ENCODE data around the gene TATDN2. TPM values are rescaled to one million over a fixed set of nuclear protein-coding genes. Genes with fewer than 3 reads are reported as not detected.

Gene TATDN2
- total and polyA plus RNA-seq, 2 donors (not counting 3 experiments of a cell fraction or from before 2014, with no cell fraction given): 10.7 to 26.8 TPM

DNA sequence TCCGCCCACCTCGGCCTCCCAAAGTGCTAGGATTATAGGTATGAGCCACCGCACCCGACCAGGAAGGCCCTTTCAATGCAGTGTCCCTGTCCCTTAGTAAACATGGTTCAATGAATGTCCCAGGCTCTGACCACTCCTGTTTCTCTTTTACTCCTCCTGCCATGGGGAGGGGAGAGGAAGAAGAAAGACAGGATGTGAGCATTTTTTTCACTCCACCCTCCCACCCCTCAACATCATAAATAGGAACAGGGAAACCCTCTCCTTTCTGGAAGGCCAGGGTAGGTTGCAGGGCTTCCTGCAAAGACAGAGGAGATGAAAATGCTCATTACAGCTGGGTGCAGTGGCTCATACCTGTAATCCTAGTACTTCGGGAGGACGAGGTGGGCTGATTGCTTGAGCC lies 7.5 kb upstream of the TATDN2 start:
- no peak for FAIRE-seq
- H3K9me1 ChIP-seq (replicated peaks; ENCODE audit: control insufficient read depth, extremely low read depth, insufficient read depth, low read length): no peaks in the 10 kb centered on the region
- H3K4me2 ChIP-seq (ENCODE audit: insufficient read depth, low read length): no peak overlapping the region
- intact Hi-C loops (cut with micrococcal nuclease) (no loop called here), dilution Hi-C loops (cut with MboI; ENCODE audit: extremely low pct_ligation_motif_present, low sequenced_read_pairs) (no loop called here)
- ChIA-PET CTCF (no interaction called here), POLR2A (no interaction called here)
- DNase-seq (ENCODE audit: low read depth, low spot score): no peak
- no peak overlapping the region for H3K27ac ChIP-seq (ENCODE audit: insufficient read depth, low read depth, low read length)
- peaks cover 3 to 5% of the 10 kb centered on the region in 2 experiments for H3K36me3 ChIP-seq (ENCODE audit: control insufficient read depth in 2 of 2, extremely low read depth in 1 of 2, insufficient read depth in 2 of 2, low read length in 2 of 2)
- no TSS peak for BruUV-seq (replicated peaks)
- TF ChIP-seq GATA2 (IDR thresholded peaks at IDR 0.05; ENCODE audit: insufficient read depth, insufficient read length, low read depth, low read length): no peak
- no peak for TF ChIP-seq JUN (IDR thresholded peaks at IDR 0.05; ENCODE audit: borderline replicate concordance, insufficient read depth, insufficient read length, low read depth)
- TF ChIP-seq POLR2A (IDR thresholded peaks at IDR 0.05; ENCODE audit: low read depth, low read length): no peak
- no peak for TF ChIP-seq CTCF (IDR thresholded peaks at IDR 0.05; ENCODE audit: extremely low read depth in 1 of 2, insufficient read depth in 1 of 2, low read depth in 1 of 2, low read length in 2 of 2)
- no peak for TF ChIP-seq MYC (IDR thresholded peaks at IDR 0.05; ENCODE audit: low read depth, low read length)
- TF ChIP-seq, protein P1, sequence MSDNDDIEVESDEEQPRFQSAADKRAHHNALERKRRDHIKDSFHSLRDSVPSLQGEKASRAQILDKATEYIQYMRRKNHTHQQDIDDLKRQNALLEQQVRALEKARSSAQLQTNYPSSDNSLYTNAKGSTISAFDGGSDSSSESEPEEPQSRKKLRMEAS (IDR thresholded peaks at IDR 0.05; ENCODE audit: insufficient read depth, insufficient read length): no peak
- no peak for TF ChIP-seq POLR2AphosphoS5 (IDR thresholded peaks at IDR 0.05; ENCODE audit: insufficient read depth, low read depth, low read length)
- no peak for TF ChIP-seq EZH2 (IDR thresholded peaks at IDR 0.05; ENCODE audit: borderline replicate concordance, low read depth, low read length, severe bottlenecking)
- TF ChIP-seq FOS (IDR thresholded peaks at IDR 0.05; ENCODE audit: borderline replicate concordance, insufficient read depth, low read length): no peak
- H2AFZ ChIP-seq (ENCODE audit: low read depth, low read length): no peak overlapping the region
- H3K9me3 ChIP-seq (replicated peaks; ENCODE audit: control insufficient read depth, insufficient read depth, low read length): no peaks in the 10 kb centered on the region
- no peaks in the 10 kb centered on the region for H3K79me2 ChIP-seq (ENCODE audit: control insufficient read depth, insufficient read depth, low read length)
- no peaks in the 10 kb centered on the region for H4K20me1 ChIP-seq (replicated peaks; ENCODE audit: control insufficient read depth, extremely low read depth, insufficient read depth, low read length)
- H3K4me3 ChIP-seq (replicated peaks in 1 of 3; ENCODE audit: insufficient read depth in 1 of 3, low read depth in 1 of 3, low read length in 3 of 3): no peak overlapping the region
- H3K9ac ChIP-seq (replicated peaks; ENCODE audit: extremely low read depth, insufficient read depth, low read length): no peak overlapping the region
- no peaks in the 10 kb centered on the region for H3K4me1 ChIP-seq (ENCODE audit: control insufficient read depth, extremely low read depth, insufficient read depth, low read length)
- no peaks in the 10 kb centered on the region for H3K27me3 ChIP-seq (ENCODE audit: control insufficient read depth in 2 of 2, insufficient read depth in 2 of 2, low read length in 2 of 2)
